Measurements from ENCODE around the gene NCKAP5.

Gene NCKAP5

DNA sequence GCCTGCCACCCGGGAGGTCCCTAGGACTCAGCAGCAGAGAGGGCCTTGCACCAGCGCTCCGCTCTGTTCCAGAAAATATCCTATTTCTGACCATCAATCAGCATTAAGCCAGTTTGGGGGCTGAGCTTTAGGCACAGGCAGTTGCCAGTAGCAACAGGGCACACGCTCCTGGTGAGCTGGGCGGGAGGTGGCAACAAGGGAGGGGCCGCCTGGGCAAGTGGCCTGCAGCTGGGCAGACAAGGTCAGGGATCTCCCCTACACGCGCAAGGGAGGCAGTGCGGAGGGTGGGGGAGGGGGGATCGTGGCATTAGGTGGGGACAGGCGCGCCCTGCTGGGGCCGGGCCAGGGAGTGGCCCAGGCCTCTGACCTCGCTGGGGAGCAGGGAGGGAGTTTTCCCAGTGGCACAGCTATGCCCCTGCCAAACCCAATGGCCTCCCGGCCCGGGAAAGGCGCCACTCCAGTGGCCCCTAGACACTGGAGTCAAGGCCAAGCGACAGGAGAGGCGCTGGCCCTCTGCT is 302.8 kb downstream of the NCKAP5 start:
- DNase-seq (ENCODE audit: low read depth): no peak
- peak overlapping the region; percentile 66 for H3K4me3 ChIP-seq (ENCODE audit: control insufficient read depth, low read depth, low read length)
- TF ChIP-seq, protein P1, sequence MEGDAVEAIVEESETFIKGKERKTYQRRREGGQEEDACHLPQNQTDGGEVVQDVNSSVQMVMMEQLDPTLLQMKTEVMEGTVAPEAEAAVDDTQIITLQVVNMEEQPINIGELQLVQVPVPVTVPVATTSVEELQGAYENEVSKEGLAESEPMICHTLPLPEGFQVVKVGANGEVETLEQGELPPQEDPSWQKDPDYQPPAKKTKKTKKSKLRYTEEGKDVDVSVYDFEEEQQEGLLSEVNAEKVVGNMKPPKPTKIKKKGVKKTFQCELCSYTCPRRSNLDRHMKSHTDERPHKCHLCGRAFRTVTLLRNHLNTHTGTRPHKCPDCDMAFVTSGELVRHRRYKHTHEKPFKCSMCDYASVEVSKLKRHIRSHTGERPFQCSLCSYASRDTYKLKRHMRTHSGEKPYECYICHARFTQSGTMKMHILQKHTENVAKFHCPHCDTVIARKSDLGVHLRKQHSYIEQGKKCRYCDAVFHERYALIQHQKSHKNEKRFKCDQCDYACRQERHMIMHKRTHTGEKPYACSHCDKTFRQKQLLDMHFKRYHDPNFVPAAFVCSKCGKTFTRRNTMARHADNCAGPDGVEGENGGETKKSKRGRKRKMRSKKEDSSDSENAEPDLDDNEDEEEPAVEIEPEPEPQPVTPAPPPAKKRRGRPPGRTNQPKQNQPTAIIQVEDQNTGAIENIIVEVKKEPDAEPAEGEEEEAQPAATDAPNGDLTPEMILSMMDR (IDR thresholded peaks at IDR 0.05; ENCODE audit: control insufficient read depth, insufficient read depth, low read depth, low read length, missing control alignments): no peak

DNA sequence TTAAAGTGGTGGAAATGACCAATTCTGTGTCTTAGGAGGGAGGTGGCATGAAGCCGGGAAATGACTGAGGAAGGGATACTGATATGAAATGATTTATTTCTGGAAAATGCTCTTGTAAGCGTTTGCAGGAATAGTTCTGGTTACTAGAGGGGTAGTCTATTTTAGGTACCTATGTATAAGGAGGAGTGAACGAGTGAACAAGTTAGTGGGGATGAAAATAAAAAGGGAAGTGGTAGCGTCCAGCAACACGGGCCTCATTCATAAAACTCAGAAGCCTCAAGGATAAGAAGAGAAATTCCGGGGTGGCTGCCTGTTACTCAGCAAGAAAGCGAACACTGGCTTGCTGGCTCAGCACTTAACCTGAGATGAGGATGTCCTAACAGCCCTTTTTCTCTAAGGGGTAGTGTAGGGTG is 303.3 kb downstream of the NCKAP5 start:
- H3K4me3 ChIP-seq (ENCODE audit: control insufficient read depth, low read depth, low read length): no peak overlapping the region; the same call in 1 of the 2 replicates
- TF ChIP-seq, protein P1 (IDR thresholded peaks at IDR 0.05; ENCODE audit: control insufficient read depth, insufficient read depth, low read depth, low read length, missing control alignments): no peak

DNA sequence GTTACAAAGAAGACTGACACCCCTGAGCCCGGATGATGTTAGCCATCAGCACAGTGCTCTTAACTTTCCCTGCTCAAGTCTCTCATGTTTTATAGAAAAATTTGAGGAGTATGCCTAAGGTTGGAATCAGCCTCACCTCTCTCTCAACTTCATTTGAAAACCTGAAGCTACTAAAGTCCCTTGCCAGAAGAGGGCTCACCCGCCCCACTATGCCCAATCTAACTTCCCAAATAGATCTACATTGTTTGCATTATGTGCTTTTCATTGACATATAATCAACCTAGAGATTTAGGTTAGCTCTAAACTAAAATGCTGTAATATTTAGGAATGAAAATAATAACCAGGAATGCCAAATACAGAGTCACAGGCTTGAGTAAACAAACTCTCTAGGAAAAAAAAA is 305.4 kb downstream of the NCKAP5 start:
- DNase-seq (ENCODE audit: low read depth): peak; percentile 10
- no peak overlapping the region for H3K4me3 ChIP-seq (ENCODE audit: control insufficient read depth, low read depth, low read length)
- TF ChIP-seq, protein P1 (IDR thresholded peaks at IDR 0.05; ENCODE audit: control insufficient read depth, insufficient read depth, low read depth, low read length, missing control alignments): peak; percentile 65

More for the DNA sequence above, 303.3 kb downstream of the NCKAP5 start:
- DNase-seq (ENCODE audit: low read depth): no peak

DNA sequence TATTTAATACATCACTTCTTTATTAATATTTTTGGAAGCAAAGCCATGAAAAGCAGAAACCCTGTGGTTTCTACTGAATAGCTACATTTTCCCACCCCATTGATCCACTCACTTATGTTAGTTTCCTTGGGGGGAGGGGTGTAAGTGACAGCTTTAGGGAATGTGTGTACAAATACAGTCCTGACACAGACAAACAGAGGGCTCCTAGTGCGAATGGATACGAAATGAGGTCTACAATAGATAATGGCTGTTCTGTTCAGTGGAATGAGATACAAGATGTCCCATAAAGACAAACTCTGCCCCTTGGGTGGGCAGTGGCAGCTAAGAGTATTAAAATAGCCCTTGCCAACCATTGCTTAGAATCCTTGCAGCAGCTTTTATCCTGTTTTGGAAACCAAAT is 312.9 kb downstream of the NCKAP5 start:
- TF ChIP-seq, protein P1 (IDR thresholded peaks at IDR 0.05; ENCODE audit: control insufficient read depth, insufficient read depth, low read depth, low read length, missing control alignments): no peak
- no peak for DNase-seq (ENCODE audit: low read depth)
- no peak overlapping the region for H3K4me3 ChIP-seq (ENCODE audit: control insufficient read depth, low read depth, low read length)

DNA sequence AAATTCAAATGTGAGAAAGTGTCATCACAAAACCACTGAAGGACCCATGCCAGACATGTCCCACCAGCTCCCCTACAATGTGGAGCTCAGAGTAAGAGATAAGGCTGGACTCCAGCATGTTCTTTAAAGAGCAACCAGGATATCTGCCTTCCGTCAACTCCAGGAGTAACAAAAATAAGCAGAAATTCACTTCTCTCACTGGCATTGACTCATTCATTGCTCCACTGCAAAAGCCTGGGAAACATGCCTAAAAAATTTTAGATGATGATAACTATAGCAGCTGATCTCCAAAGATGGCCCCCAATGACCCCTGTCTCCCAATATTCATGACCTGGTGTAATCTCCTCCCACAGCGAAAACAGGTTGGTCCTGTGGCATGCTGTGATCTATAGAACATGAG is 314.5 kb downstream of the NCKAP5 start:
- TF ChIP-seq, protein P1 (IDR thresholded peaks at IDR 0.05; ENCODE audit: control insufficient read depth, insufficient read depth, low read depth, low read length, missing control alignments): no peak
- no peak for DNase-seq (ENCODE audit: low read depth)
- no peak overlapping the region for H3K4me3 ChIP-seq (ENCODE audit: control insufficient read depth, low read depth, low read length)

DNA sequence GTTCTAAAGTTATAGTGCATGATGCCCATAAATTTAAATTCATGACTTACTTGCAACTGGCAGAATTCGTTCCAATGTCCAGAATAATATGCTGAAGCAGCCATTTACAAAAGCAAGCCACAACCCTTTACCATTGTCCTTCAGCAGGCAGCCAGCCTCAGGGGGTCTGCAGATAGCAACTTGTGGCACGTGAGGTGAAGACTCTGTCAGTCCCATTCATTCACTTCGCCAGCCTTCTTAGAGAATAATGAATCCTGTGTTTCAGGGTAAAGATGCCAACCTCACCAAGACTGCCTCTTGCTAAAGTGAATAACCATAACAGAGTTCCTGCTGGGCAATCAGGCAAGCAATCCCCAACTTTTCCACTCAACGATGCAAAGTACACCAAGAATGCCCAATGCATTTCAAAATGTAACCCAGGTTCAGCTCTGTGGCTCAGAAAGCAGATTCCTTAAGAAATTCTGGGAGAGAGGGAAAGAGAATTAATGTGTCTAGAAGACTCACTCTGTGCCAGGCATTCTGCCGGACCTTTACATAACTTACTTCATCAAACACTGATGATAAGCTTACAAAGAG is 315.4 kb downstream of the NCKAP5 start:
- DNase-seq (ENCODE audit: low read depth): no peak
- TF ChIP-seq, protein P1 (IDR thresholded peaks at IDR 0.05; ENCODE audit: control insufficient read depth, insufficient read depth, low read depth, low read length, missing control alignments): no peak
- no peak overlapping the region for H3K4me3 ChIP-seq (ENCODE audit: control insufficient read depth, low read depth, low read length)
